Activated CD8-positive, alpha-beta memory T cell treated with anti-CD3 and anti-CD28 coated beads for 36 hours (primary cell): ENCODE results near the gene GYPA. TPM values are rescaled to one million over a fixed set of nuclear protein-coding genes. Genes with fewer than 3 reads are reported as not detected.

ENCODE experiments used
- total RNA-seq, 2 experiments: library from RNA; stranded (reverse); gene quantifications; one replicate each; pipeline ENCODE4 v1.2.3, GENCODE V29; 2021

Gene GYPA
- total RNA-seq, 2 experiments from 2014 or later, result not detected

Other genes starting within 250 kb of the GYPA start
- gene GYPE, start 235.2 kb downstream of the GYPA start, total RNA-seq, result 1 to 10 TPM; 2.3 to 2.9 TPM
- gene GYPB, start 121.3 kb downstream of the GYPA start, total RNA-seq, result not detected